H1 (cell line): ENCODE measurements around the gene MRTFA. TPM values are rescaled to one million over a fixed set of nuclear protein-coding genes. Genes with fewer than 3 reads are reported as not detected.

Source experiments
- CTCF ChIA-PET: fragments of 300-600 bp; sonication (Branson Sonifier 250); formaldehyde crosslinking; loops from one replicate; lab custom pipeline; 2021; ENCODE audit not compliant: partially characterized antibody; lab: Charles Lee
- POLR2A ChIA-PET: fragments of 300-600 bp; sonication (Branson Sonifier 250); formaldehyde crosslinking; loops from one replicate; lab custom pipeline; 2021; ENCODE audit warnings: inconsistent platforms; ENCODE audit not compliant: partially characterized antibody; lab: Charles Lee
- DNase-seq, 2 experiments: peaks; one replicate each; pipeline versions ENCODE4 v3.0.0 to v3.0.0-alpha.2; 2010 to 2022; ENCODE audit warnings: low spot score in 2 of 2, low read depth in 1 of 2, mixed read lengths in 1 of 2
- FAIRE-seq: peaks from 2 replicates; lab custom pipeline; 2011; peaks lifted over from hg19 to GRCh38; lab: Jason Lieb, UNC
- H2AFZ ChIP-seq: 2 replicates; pipeline ENCODE4 v1.8.1; 2012; ENCODE audit warnings: low read length, inconsistent platforms
- H2AK5ac ChIP-seq: 2 replicates; pipeline ENCODE4 v1.6.1; 2013; ENCODE audit warnings: low read depth, low read length
- H2BK120ac ChIP-seq: replicated peaks from 2 replicates; pipeline ENCODE3; 2013; ENCODE audit warnings: low read depth, low read length, inconsistent platforms
- H2BK12ac ChIP-seq: 2 replicates; pipeline ENCODE4 v1.6.1; 2013; ENCODE audit warnings: low read depth, low read length
- H2BK15ac ChIP-seq: 2 replicates; pipeline ENCODE4 v1.6.1; 2013; ENCODE audit warnings: low read length
- H2BK20ac ChIP-seq: 2 replicates; pipeline ENCODE4 v1.6.1; 2013; ENCODE audit warnings: low read length
- H2BK5ac ChIP-seq: 2 replicates; pipeline ENCODE4 v1.6.1; 2013; ENCODE audit warnings: low read depth, low read length
- H3K14ac ChIP-seq: 2 replicates; pipeline ENCODE4 v1.6.1; 2013; ENCODE audit warnings: inconsistent platforms; ENCODE audit not compliant: insufficient read length
- H3K18ac ChIP-seq: 2 replicates; pipeline ENCODE4 v1.6.1; 2013; ENCODE audit warnings: low read length; ENCODE audit errors: extremely low read depth
- H3K23ac ChIP-seq: 2 replicates; pipeline ENCODE4 v1.6.1; 2013; ENCODE audit warnings: inconsistent platforms; ENCODE audit not compliant: insufficient read length
- H3K23me2 ChIP-seq: 2 replicates; pipeline ENCODE4 v1.6.1; 2013; ENCODE audit warnings: low read depth, low read length
- H3K27ac ChIP-seq: 2 replicates; pipeline ENCODE4 v1.6.1; 2011; ENCODE audit warnings: low read depth, low read length, inconsistent platforms
- H3K27me3 ChIP-seq, 4 experiments: replicated peaks in 1 of 4; 1 replicate in 1 of 4; 2 replicates in 3 of 4; pipeline versions ENCODE4 v1.6.1 to v1.8.1; 2011 to 2013; ENCODE audit warnings: low read length in 3 of 4, mild to moderate bottlenecking in 3 of 4, inconsistent platforms in 2 of 4, mixed read lengths in 2 of 4, moderate library complexity in 1 of 4; ENCODE audit not compliant: control insufficient read depth in 3 of 4, insufficient read depth in 3 of 4; ENCODE audit errors: extremely low read depth in 1 of 4
- H3K36me3 ChIP-seq, 4 experiments: 2 replicates each; pipeline versions ENCODE4 v1.6.1 to v1.8.1; 2011 to 2013; ENCODE audit warnings: mild to moderate bottlenecking in 4 of 4, low read length in 3 of 4, moderate library complexity in 2 of 4, control low read depth in 1 of 4, inconsistent platforms in 1 of 4; ENCODE audit not compliant: insufficient read depth in 4 of 4, control insufficient read depth in 2 of 4
- H3K4ac ChIP-seq: replicated peaks from 2 replicates; pipeline ENCODE3; 2013; ENCODE audit warnings: low read length, low read depth, mixed read lengths, inconsistent platforms; ENCODE audit not compliant: insufficient read length
- H3K4me1 ChIP-seq, 4 experiments: replicated peaks in 1 of 4; 1 replicate in 1 of 4; 2 replicates in 3 of 4; pipeline versions ENCODE4 v1.6.1 to v1.8.1; 2011 to 2013; ENCODE audit warnings: low read length in 3 of 4, inconsistent platforms in 2 of 4, mixed read lengths in 1 of 4; ENCODE audit not compliant: insufficient read depth in 4 of 4, control insufficient read depth in 3 of 4
- H3K4me2 ChIP-seq, 2 experiments: 2 replicates each; pipeline versions ENCODE4 v1.6.1 to v1.8.1; 2011 to 2013; ENCODE audit warnings: low read depth in 2 of 2, low read length in 2 of 2, control low read depth in 1 of 2, inconsistent platforms in 1 of 2, mild to moderate bottlenecking in 1 of 2; ENCODE audit not compliant: insufficient read depth in 1 of 2
- H3K4me3 ChIP-seq, 4 experiments: fragments of 200-600, 300-600 bp in 1 of 4; sonication (generic), shearing (Covaris generic), sonication (Bioruptor Twin) in 1 of 4; 2 replicates each; pipeline versions ENCODE4 v1.5.1 to v1.8.1; 2011 to 2016; ENCODE audit warnings: low read length in 4 of 4, low read depth in 3 of 4, control low read depth in 2 of 4, inconsistent platforms in 2 of 4, mild to moderate bottlenecking in 2 of 4, mixed read lengths in 1 of 4, moderate library complexity in 1 of 4; ENCODE audit not compliant: insufficient read depth in 2 of 4; ENCODE audit errors: extremely low read depth in 1 of 4
- H3K56ac ChIP-seq: replicated peaks from 2 replicates; pipeline ENCODE3; 2013; ENCODE audit warnings: low read depth, mild to moderate bottlenecking, mixed read lengths, low read length, inconsistent platforms; ENCODE audit not compliant: insufficient read length
- H3K79me1 ChIP-seq: 2 replicates; pipeline ENCODE4 v1.6.1; 2013; ENCODE audit warnings: low read depth, low read length, control low read depth
- H3K79me2 ChIP-seq, 2 experiments: 2 replicates each; pipeline versions ENCODE4 v1.6.1 to v1.8.1; 2012 to 2013; ENCODE audit warnings: low read length in 2 of 2, mild to moderate bottlenecking in 2 of 2, inconsistent platforms in 1 of 2; ENCODE audit not compliant: insufficient read depth in 2 of 2, control insufficient read depth in 1 of 2
- H3K9ac ChIP-seq, 4 experiments: replicated peaks in 1 of 4; 1 replicate in 1 of 4; 2 replicates in 3 of 4; pipeline versions ENCODE4 v1.6.1 to v1.8.1; 2011 to 2013; ENCODE audit warnings: low read depth in 3 of 4, low read length in 3 of 4, control low read depth in 2 of 4, mild to moderate bottlenecking in 2 of 4, moderate library complexity in 2 of 4, inconsistent platforms in 1 of 4; ENCODE audit errors: extremely low read depth in 1 of 4
- H3K9me3 ChIP-seq, 2 experiments: 2 replicates each; pipeline versions ENCODE4 v1.6.1 to v1.8.1; 2012 to 2013; ENCODE audit warnings: mild to moderate bottlenecking in 2 of 2, moderate library complexity in 2 of 2, control low read depth in 1 of 2, inconsistent platforms in 1 of 2, low read depth in 1 of 2, low read length in 1 of 2, mixed read lengths in 1 of 2; ENCODE audit not compliant: insufficient read depth in 2 of 2
- H4K20me1 ChIP-seq, 2 experiments: replicated peaks in 1 of 2; 2 replicates each; pipeline versions ENCODE3 to v1.8.1; 2011 to 2013; ENCODE audit warnings: inconsistent platforms in 2 of 2, low read length in 2 of 2, mild to moderate bottlenecking in 1 of 2; ENCODE audit not compliant: insufficient read depth in 2 of 2, control insufficient read depth in 1 of 2
- H4K5ac ChIP-seq: 2 replicates; pipeline ENCODE4 v1.6.1; 2013; ENCODE audit warnings: low read length, low read depth, mixed read lengths, inconsistent platforms; ENCODE audit not compliant: insufficient read length
- H4K8ac ChIP-seq: 2 replicates; pipeline ENCODE4 v1.8.0; 2013; ENCODE audit warnings: mild to moderate bottlenecking, moderate library complexity, low read length, inconsistent platforms; ENCODE audit not compliant: insufficient read depth; ENCODE audit errors: extremely low read depth
- H4K91ac ChIP-seq: replicated peaks from 2 replicates; pipeline ENCODE3; 2013; ENCODE audit warnings: low read length, mixed read lengths, inconsistent platforms; ENCODE audit not compliant: insufficient read length
- BCL11A ChIP-seq, 2 experiments: IDR thresholded peaks; one replicate each; pipeline ENCODE4 v1.6.1; 2011; ENCODE audit warnings: low read depth in 2 of 2, low read length in 2 of 2, mild to moderate bottlenecking in 2 of 2
- KDM4A ChIP-seq: IDR thresholded peaks from one replicate; pipeline ENCODE4 v1.7.1; 2012; ENCODE audit warnings: low read depth, mild to moderate bottlenecking, moderate library complexity, low read length, inconsistent platforms; ENCODE audit not compliant: severe bottlenecking
- SIN3A ChIP-seq, 2 experiments: IDR thresholded peaks in 1 of 2; conservative IDR thresholded peaks in 1 of 2; 2 replicates each; pipeline ENCODE4 v1.6.1; 2011 to 2012; ENCODE audit warnings: low read length in 2 of 2, improper control_type of control experiment in 1 of 2, low read depth in 1 of 2, mild to moderate bottlenecking in 1 of 2
- SRF ChIP-seq: IDR thresholded peaks from 2 replicates; pipeline ENCODE4 v1.6.1; 2011; ENCODE audit warnings: mild to moderate bottlenecking, low read depth, low read length, moderate library complexity
- TBP ChIP-seq: IDR thresholded peaks from 2 replicates; pipeline ENCODE4 v1.6.1; 2011; ENCODE audit warnings: low read depth, low read length, improper control_type of control experiment
- WGBS, 2 experiments: shearing (Covaris generic) in 1 of 2; methylation state at CpG; one replicate each; pipeline versions ENCODE4 v1.1.6 to v1.1.7; 2013 to 2015; ENCODE audit warnings: low lambda C conversion rate in 2 of 2, mixed read lengths in 2 of 2, inconsistent platforms in 1 of 2, low coverage in 1 of 2, missing lambda C conversion rate in 1 of 2; ENCODE audit not compliant: insufficient replicate concordance in 2 of 2, insufficient coverage in 1 of 2, insufficient read length in 1 of 2; ENCODE audit errors: extremely low coverage in 1 of 2, missing lambda C conversion rate in 1 of 2; 5-methylcytosine and 5-hydroxymethylcytosine counted together
- polyA plus RNA-seq, 7 experiments: library from polyadenylated mRNA; depleted of rRNA in 3 of 7; stranded (reverse) in 5 of 7; unstranded in 2 of 7; fragments of >200 nt in 5 of 7; fragments of 200-250 nt in 2 of 7; gene quantifications; 1 replicate in 5 of 7; 2 replicates in 1 of 7; 4 replicates in 1 of 7; pipeline versions ENCODE4 v1.2.1 to v1.2.3, GENCODE V29; 2011 to 2013; ENCODE audit warnings: missing spikeins in 2 of 7, mixed read lengths in 2 of 7
- total RNA-seq: library from RNA; stranded (reverse); fragmentation: NEBNext Ultra II Directional; extraction: Animal tissue kit (Norgen Biotek cat#: 25700); gene quantifications from 2 replicates; pipeline ENCODE4 v1.2.1, GENCODE V29; 2021
- TF ChIP-seq, protein P1 (sequence below): IDR thresholded peaks from 2 replicates; pipeline ENCODE4 v1.6.1; 2011; ENCODE audit warnings: low read depth, mild to moderate bottlenecking, low read length; ENCODE audit not compliant: insufficient read depth

MRTFA gene
- total and polyA plus RNA-seq, 2 of the 8 experiments (the other 6 are each of a cell fraction or from before 2014, with no cell fraction given): 5.4 to 37.9 TPM

DNA sequence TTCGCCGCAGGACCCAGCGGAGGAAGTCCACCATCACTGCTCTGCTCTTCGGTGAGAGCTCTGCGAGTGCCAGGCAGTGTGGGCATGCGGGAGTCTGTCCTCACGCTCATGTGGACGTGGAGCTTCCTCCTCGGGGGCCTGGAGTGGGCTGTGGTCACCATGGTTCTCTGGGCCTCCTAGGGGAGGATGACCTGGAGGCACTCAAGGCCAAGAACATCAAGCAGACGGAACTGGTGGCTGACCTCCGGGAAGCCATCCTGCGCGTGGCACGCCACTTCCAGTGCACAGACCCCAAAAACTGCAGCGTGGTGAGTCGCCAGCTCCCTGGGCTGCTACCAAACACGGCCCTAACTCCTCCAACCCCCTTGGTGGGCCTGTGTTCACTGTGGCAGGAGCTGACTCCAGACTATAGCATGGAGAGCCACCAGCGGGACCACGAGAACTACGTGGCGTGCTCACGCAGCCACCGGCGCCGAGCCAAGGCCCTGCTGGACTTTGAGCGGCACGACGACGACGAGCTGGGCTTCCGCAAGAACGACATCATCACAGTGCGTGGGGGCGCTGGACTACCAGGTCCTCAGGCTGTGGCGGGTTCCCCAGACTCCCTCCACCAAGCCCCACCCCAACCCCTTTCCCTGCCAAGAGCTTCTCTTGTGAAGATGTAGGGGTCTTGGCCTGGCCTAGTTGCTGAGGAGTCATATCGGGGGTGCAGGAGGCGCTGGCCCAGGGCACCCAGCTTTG is 229.3 kb downstream of the MRTFA start:
- no peak for FAIRE-seq
- H3K18ac ChIP-seq: no peak overlapping the region

More for the DNA sequence above, 229.3 kb downstream of the MRTFA start:
- Histone ChIP-seq H3K36me3 (peaks cover 9 to 45% (median 31%) of the 10 kb centered on the region in 4 experiments; a peak in 7 of 8 replicates), H2AFZ (no peak overlapping the region), H3K9ac (no peak overlapping the region), H3K4me3 (no peak overlapping the region), H4K5ac (no peak overlapping the region), H2BK120ac (no peak overlapping the region), H4K8ac (no peak overlapping the region; the same call in 1 of the 2 replicates), H3K23ac (no peak overlapping the region), H2BK5ac (no peak overlapping the region), H3K9me3 (no peaks in the 10 kb centered on the region), H3K27ac (no peak overlapping the region), H3K79me1 (no peaks in the 10 kb centered on the region; the same call in 1 of the 2 replicates), H3K4me1 (no peaks in the 10 kb centered on the region), H3K56ac (no peak overlapping the region), H3K27me3 (no peaks in the 10 kb centered on the region), H4K20me1 (peaks cover 1 to 5% of the 10 kb centered on the region in 2 experiments), H4K91ac (no peak overlapping the region), H3K14ac (no peak overlapping the region), H2BK15ac (no peak overlapping the region), H2AK5ac (no peak overlapping the region), H3K4ac (no peak overlapping the region), H3K4me2 (no peak overlapping the region), H2BK20ac (no peak overlapping the region), H3K23me2 (no peaks in the 10 kb centered on the region), H3K79me2 (no peaks in the 10 kb centered on the region), H2BK12ac (no peak overlapping the region)
- ChIA-PET CTCF (interaction anchor here (0.5 to 1.7 kb wide), 5 partner anchors 8 to 1845 kb away, joined by 3 to 4 read pairs (median 4); no protein-coding TSS in a partner anchor), POLR2A (interaction anchor here (1.0 to 1.7 kb wide), 6 partner anchors 8 to 41 kb away, joined by 3 to 7 read pairs (median 4); partner anchors contain the start of gene SGSM3)
- 97% methylated on average over 31 of the region's 37 CpGs; no CpG with 5 or more reads in 1 of the 2 experiments for WGBS, 2 experiments
- no peak for DNase-seq
- TF ChIP-seq SIN3A (conservative IDR thresholded peaks at IDR 0.05 in 1 of 2, IDR thresholded peaks at IDR 0.05 in 1 of 2; ENCODE audit: low read depth in 1 of 2, low read length in 2 of 2): no peak
- TF ChIP-seq TBP: no peak
- TF ChIP-seq, protein P1, sequence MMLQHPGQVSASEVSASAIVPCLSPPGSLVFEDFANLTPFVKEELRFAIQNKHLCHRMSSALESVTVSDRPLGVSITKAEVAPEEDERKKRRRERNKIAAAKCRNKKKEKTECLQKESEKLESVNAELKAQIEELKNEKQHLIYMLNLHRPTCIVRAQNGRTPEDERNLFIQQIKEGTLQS: no peak
- no peak for TF ChIP-seq BCL11A (IDR thresholded peaks at IDR 0.05; ENCODE audit: low read depth in 2 of 2, low read length in 2 of 2)
- no peak for TF ChIP-seq SRF
- no peak for TF ChIP-seq KDM4A
